GM21737 (cell line): ENCODE results near the gene BUB1B.
"Not testable (repeated sequence)": the region's sequence is repeated elsewhere in the genome, so short reads cannot be mapped to it uniquely, and the experiment has no call there.

Experiments
- ATAC-seq: cut with Tn5 transposase; IDR thresholded peaks from one replicate; pipeline ENCODE4 v1.9.1; 2021; ENCODE audit warnings: mild to moderate bottlenecking, moderate library complexity; ENCODE audit not compliant: unreplicated experiment

The BUB1B gene

DNA sequence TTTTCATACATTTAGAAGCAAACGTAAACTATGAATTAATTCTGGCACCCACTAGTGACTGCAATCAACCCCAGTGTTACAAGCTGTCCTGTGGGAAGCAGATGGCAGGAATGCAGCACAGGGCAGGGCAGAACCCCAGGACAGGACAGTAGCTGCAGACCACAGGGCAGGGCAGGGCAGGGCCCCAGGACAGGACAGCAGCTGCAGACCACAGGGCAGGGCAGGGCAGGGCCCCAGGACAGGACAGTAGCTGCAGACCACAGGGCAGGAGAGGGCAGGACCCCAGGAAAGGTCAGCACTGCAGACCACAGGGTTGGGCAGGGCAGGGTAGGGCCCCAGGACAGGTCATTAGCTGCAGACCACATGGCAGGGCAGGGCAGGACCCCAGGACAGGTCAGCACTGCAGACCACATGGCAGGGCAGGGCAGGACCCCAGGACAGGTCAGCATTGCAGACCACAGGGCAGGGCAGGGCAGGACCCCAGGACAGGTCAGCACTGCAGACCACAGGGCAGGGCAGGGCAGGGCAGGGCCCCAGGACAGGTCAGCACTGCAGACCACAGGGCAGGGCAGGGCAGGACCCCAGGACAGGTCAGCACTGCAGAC lies 24.9 kb upstream of the BUB1B start:
- ATAC-seq, result not testable (repeated sequence)

DNA sequence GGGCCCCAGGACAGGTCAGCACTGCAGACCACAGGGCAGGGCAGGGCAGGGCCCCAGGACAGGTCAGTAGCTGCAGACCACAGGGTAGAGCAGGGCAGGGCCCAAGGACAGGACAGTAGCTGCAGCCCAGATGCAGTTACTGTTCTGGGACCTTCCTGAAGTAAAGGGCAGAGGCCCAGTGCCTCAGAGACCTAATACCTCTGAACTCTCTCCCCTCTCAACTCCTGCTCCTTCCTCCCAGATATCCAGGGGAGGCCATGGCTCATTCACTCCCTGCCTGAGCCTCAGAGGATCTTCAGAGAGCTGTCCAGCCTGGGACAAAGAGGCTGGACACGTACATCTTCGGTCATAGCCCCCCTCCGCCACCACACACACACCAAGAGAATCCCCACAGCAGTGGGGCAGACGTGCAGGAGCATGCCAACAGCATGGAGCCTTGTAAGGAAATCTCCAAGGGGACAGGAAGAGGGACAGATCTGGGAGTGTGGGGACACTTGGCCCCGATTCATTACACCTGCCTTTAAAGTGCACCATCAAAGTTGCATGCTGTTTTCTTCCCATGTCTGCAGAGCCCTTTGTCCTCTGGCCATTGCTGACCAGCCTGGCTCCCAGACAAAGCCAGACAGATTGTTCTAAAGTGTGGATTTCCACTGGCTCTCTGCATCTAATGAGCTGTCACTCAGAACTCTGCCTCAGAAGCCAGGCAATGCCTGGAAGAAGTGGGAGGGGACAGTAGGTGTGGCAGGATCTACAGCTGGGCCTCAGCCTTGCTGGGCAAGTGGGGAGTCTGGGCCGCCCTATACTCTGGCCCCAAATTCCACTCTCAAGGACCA lies 24.2 kb upstream of the BUB1B start:
- ATAC-seq, result no peak

DNA sequence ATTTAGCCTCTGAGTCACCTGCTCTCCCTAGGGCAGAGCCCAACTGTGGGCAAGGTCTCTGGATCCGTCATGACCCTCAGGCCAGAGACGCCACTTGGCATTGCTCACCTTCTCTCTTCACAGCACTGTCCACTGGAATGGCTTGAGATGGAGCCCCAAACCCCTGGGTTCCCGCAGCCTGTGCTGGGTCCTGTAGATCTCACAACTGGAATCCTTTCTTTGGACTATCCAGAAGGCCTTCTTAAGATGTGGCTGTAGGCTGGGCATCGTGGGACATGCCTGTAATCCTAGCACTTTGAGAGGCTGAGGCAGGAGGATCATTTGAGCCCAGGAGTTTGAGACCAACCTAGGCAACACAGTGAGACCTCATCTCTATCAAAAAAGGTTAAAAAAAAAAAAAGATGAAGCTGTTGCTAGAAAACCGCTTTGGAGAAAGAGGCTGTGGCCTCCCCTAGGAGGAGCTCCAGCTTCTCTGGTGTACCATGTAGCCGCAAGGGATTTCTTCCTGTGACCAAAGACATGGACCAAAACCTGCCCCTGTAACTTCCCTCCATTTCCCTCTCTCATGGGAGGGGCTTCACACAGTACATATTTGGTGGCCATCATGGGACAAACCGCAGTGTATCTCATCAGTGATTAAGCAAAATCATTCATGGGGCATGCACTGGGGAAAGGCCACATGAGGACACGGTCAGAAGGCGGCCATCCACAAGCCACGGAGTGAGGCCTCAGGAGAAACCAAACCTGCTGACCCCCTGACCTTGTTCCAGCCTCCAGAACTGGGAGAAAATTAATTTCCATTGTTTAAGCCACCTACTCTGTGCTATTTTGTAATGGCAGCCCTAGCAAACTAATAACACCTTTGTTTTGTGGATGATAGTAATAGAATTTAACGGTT lies 23.3 kb upstream of the BUB1B start:
- ATAC-seq, result no peak

DNA sequence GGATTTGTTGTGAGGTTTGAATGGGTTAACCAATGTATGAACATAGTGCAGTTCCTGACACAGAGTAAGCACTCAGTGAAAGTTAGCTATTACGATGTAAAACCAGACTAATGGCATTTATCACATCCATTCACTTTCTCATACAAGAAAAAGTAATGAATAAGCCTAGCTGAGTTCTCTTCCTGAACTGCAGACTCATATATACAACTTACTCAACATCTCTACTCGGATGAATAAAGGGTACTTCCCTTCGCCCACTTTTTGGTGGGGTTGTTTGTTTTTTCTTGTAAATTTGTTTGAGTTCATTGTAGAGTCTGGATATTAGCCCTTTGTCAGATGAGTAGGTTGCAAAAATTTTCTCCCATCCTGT lies 22.7 kb upstream of the BUB1B start:
- not testable (repeated sequence) for ATAC-seq

DNA sequence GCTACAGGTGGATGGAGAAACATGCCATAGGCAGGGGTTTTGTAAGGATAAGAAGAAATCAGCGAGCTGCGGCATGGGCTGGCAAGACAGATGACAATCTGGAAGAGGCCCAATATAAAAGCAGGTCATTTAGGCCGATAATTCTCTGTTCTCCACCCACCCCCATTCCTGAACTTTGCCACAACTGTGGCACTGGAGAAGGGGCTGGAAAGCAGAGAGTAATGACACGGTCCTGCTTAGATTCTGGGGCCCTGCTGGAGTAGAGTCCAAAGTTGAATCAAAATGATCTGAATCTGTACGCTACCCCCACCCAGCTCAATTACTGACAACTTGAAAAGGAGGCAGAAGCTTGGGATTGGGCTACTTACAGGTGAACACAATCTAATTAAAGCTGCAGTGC lies 18.4 kb upstream of the BUB1B start:
- no peak for ATAC-seq

DNA sequence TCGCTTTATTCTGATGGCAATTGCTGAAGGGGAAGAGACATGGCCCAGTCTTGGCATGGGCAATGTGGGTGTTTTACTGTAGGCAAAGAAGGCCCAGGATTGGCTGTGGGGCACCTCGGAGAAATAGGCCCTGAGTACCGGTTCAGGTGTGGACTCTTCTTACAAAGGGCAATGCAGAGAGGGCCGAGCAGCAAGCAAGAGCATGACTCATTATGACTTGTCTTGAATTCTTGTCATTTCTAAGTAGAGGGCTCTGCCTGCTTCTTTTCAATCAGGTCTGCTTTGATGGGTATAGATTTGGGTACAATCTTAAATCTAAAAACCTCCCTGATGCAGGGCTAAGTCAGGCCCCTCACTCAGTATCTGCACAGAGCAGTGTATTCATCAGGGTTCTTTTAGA lies 14.8 kb upstream of the BUB1B start:
- ATAC-seq, result no peak

DNA sequence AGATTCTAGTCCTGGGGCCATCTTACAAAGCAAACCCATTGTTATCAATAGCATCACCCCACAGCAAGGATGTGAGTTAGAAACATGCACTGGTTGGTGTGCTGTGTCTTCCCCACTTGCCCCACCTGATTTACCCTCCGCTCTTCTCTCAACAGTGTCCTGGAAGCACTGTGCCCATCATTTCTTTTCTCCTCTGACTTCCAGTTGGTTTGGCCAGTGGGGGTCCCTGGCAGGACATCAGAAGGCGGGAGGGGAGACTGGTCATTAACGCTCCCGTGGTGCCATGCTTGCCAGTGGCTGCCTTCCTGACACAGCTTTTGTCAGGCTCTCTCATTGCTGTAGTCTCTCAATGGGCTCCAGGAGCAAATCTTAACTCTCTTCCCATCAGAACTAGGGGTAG lies 11.5 kb upstream of the BUB1B start:
- ATAC-seq, result no peak

DNA sequence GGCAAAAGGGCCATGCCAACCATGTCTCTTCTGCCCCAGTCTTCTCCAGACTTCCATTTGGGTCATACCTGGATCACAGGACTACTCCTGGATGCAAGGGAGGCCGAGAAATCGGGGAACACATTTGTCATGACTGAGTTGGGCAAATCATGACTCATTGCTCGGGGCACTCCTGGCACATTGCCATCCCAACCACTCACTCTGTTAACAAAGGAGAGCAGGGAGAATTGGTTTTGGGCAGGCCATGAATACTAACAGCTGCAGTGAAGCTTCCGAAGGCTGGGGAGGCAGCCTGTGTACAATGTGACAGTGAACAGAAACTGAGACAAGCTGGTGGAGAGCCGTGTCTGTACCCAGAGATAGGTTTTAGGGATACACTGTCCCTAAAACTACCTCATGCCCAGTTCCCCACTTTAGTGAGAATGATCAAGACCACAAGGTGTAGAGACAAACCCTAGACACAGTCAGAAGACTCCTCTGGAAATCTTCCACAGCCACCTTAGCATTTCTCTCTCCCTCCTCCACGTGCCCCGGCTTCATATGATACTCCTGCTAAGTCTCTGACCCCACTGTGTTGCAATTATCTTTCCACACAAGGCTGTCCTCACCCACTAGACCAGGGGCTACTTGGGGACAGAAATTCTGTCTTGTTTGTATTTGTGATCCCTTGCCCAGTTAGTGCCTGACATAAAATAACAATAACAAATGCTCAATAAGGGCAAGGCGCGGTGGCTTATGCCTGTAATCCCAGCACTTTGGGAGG lies 10.5 kb upstream of the BUB1B start:
- ATAC-seq, result no peak

DNA sequence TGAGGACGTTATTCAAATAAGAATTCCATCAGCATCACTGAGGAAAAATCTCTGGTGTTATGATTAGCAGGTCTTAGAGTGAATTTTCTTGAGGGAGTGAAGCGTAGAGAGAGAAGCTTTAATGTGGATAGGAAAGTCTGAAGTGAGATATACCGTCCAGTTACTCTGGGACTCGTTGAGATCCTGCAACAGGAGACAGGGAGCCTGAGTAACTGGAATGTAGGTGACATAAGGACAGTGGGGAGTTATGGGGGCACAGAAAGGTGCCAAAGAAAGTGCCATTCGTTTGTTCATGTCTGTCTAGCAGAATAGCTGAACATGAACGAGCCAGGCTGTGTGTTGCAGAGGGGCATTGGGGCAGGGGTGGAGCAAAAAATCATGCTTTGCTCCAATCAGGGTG lies 9.4 kb upstream of the BUB1B start:
- no peak for ATAC-seq

DNA sequence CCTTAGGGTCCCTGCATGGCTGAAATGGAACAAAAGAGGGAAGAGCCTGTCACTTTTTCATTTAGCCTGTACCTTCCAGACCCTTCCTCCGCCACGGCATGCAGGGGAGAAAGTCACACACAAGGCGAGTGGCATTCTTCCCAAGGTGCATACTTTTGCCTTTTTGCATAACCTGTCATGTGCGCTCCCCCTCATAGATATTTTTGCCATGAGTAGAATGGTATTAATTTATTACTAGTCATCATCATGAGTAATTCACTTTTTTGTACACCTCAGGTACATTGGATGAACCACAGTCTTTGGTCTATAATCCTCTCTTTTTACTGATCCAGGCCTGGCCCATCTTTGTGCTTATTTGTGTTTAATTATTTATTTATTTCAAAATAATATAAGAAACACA lies 8.9 kb upstream of the BUB1B start:
- no peak for ATAC-seq

DNA sequence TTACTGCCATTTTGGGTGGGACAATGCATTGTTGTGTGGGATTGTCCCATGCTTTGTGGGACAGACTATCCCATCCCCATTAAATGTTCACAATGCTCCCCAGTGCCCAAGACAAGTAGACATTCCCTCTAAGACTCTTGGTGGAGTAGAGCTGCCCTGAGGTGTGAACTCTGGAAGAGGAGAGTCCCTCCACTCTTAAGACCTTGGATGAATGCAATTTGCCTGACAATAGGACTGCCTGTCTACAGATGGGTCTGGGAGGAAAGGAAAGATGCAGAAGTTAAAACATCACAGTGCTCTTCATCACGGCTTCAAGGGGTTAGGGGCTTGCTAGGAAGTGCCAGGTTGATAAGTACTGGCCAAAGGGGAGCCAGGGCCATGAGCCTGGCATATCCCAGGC lies 6.0 kb upstream of the BUB1B start:
- not testable (repeated sequence) for ATAC-seq

DNA sequence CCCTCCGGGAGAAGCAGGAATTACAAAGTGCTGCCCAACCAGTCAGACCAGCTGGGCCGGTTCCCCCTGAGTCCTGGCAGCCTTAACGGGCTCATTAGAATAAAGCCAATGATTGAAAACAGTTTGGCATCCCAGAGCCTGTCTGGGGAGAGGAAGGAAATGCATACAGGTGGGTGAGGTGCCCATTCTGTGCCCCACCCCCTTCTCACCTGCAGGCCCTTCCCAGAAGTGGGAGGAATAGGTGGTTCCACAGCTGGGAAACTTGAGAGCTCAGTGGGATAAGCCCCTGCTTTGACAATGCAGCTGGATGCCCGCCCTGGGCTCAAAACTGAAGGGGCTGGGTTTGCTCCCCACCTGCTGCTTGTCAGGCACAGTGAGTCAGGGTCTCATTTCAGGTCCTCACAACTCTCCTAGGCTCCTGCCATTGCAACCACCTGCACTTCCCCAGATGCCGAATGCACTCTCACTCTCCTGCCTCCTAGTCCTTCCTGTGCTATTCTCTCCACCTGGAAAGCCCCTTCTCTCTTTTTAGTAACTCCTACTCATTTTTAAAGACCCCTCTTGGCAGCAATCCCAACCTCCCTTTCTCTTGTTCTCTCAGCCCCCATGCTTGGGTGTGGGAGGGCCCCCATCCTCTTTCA lies 5.5 kb upstream of the BUB1B start:
- no peak for ATAC-seq

DNA sequence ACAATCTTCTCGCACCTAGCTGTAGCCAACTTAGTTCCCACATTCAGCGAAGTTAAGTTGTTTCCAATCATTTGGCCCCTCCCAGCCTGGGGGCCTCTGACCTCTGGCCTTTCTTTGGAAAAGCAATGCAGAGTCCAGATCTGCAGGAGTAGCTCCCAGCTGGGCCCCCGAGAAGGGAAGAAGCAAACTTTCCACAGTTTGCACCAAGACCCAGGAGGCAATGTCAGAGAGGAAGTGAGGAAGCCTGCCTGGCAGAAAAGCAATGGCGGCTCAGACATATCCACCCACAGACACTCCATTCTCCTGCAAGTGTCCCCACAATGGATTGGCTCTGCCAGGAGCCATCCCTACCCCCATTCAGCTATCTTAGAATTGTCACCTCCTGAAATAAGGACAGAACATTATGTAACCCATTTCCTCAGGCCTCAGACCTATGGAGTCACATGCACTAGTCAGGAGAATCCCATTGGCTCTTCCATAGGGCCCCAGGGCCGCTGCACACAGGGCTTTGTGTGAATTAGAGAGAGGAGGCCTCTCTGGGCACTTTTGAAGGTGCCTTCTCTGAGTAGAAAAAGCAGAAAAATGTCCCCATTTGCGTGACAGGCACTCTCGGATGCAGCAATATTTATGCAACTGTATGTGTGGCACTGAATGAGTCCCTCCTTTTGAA lies 3.0 kb upstream of the BUB1B start:
- no peak for ATAC-seq

DNA sequence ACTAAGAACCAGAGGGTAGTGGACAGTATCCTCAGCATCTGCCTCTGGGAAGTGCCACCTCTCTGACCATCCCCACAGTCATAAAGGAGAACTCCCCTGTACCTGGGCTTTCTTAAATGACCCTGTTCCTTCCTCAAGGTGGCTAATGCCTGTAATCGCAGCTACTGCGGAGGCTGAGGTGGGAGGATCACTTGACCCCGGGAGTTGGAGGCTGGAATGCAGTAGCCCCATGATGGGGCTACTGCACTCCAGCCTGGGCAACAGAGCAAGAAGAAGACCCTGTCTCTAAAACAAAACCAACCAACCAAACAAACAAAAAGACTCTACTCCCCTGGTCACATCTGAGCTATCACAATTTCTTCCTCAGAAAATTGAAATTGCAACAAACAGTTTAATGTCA lies 848 bp upstream of the BUB1B start:
- no peak for ATAC-seq

DNA sequence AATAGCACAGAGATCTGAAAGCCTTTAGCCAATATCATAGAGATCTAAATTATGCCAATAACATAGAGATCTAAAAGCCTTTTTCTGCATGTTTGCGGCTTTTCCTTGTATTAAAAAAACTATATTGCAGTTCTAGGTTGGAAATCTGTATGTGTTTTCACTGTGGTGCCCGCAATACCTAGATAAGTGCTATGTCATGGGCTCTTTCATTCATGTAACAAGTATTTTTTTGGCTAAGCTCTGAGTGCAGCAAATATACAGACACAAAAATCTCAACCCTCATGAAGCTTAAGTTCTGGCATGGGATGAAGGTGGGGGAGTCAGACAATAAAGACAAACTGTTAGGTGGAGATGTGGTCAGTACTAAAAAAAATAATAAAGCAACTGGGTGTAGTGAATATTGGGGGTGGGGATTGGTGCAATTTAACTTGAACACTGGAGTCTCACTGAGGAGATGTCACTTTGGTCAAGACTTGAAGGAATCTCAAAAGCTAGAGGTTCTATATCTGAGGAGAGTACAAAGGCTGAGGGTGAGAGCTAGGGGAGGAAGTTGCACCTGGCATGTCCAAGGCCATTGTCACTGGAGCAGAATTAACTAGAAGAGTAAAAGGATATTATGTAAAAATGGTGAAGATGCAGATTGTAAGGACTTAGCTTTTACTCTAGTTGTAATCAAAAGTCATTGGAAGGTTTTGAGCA lies 973 bp downstream of the BUB1B start:
- no peak for ATAC-seq

DNA sequence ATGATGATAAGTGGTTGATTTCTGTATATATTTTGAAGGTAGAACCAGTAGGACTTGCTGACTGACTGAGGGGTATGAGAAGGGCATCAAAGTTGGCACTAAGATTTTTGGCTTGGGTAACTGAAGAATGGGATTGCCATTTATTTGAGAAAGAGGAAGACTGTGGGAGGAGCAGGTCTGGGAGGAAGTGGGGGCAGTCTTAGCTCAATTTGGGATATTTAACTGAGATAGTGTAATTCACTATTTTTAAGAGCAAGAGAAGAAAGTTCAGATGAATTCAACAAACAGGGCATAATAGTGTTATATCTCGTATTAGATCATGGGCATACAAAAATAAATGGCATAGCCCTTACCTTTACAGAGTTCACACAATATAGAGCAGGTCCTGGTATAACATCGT lies 1.7 kb downstream of the BUB1B start:
- ATAC-seq, result no peak

DNA sequence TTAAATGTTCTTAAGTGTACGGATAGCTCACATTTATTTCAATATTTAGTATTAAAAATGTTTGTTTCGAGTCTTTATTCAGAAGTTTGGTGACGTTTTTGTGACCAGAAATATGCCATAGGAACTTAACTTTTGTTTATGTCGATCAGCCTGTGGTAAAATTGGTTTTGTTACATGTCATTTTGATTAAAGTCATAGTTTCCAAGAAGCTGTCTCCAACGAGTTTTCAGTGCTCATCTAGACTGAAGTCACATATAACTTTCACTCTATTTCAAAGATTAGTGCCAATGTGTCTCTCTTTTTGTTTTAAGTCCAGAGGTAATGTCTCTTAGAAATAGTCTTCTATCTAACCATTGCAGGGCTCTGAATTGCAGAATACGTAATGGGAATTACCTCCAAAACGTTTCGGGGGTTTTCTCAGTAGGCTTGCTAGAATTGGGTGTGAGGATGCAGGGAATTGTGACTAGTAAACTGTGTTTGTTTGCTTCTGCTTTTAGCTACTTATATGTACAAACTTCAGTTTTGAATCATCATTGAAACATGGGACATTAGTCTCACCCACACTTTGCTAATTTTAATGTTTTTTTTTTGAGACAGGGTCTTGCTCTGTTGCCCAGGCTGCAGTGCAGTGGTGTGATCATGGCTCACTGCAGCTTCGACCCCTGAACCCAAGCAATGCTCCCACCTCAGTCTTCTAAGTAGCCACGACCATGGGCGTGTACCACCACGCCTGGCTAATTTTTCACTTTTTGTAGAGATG lies 3.0 kb downstream of the BUB1B start:
- ATAC-seq, result no peak

DNA sequence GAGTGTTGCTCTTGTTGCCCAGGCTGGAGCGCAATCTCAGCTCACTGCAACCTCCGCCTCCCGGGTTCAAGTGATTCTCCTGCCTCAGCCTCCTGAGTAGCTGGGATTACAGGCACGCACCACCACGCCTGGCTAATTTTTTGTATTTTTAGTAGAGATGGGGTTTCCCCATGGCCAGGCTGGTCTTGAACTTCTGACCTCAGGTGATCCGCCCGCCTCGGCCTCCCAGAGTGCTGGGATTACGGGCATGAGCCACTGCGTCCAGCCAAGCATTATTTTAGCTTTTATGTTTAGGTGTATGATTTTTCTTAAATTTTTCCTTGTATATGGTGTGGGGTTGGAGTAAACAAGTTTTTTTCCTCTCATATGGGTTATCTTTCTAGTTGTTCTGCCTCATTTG lies 6.5 kb downstream of the BUB1B start:
- not testable (repeated sequence) for ATAC-seq

DNA sequence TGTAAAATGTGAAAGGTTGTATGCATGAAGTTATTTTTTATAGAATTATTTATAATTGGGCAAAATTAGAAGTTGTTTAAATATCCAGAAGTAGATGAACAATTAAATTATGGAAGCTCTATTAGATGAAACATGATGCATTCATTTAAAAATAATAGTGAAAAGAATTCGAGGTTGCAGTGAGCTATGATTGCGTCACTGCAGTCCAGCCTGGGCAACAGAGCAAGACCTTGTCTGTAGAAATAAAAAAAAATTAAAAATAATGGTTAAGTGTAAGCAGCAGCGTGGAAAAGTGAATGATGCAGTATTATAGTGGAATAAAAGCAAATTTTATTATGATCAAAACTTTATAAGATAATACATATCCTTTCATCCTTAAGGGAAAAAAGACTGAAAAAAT lies 14.3 kb downstream of the BUB1B start:
- no peak for ATAC-seq
